DMS153 (cell line): Measurements from ENCODE around the gene SPSB1.

Experiments used
- DNase-seq: peaks from one replicate; lab custom pipeline; 2025; lab: John Stamatoyannopoulos, UW

Gene SPSB1

DNA sequence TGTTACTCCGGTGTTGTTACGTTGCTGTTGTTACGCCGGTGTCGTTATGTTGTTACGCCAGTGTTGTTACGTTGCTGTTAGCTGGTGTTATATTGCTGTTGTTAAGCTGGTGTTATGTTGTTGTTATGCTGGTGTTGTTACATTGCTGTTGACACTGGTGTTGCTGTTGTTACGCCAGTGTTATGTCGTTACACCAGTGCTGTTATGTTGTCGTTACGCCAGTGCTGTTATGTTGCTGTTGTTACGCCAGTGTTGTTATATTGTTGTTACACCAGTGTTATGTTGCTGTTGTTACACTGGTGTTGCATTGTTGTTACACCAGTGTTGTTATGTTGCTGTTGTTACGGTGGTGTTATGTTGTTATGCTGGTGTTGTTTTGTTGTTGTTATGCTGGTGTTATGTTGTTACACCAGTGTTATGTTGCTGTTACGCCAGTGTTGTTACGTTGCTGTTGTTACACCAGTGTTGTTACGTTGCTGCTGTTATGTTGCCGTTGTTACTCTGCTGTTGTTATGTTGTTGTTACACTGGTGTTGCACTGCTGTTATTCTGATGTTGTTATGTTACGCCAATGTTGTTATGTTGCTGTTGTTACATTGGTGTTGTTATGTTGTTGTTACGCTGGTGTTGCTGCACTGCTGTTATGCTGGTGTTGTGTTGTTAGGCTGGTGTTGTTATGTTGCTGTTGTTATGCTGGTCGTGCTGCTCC is 32.5 kb upstream of the SPSB1 start:
- DNase-seq, result no peak

DNA sequence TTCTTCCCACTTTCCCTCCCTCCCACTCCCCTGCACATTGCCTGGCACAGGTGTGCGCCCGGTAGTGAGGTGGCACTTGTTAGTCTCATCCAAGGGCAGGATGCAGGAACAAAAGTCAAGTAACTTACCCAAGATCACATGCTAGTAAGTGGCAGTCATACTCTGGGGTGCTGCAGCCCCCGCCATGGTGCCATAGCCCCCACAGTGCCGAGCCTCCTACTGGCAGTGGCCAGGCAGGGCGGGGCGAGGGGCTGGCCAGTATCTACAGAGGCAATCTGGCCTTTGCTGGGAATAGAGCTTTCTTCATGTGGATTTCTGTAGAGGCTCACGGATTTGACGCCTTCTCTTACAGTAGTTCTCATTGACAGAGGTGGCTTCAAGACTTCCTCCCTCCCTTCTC is 31.2 kb upstream of the SPSB1 start:
- DNase-seq, result no peak

DNA sequence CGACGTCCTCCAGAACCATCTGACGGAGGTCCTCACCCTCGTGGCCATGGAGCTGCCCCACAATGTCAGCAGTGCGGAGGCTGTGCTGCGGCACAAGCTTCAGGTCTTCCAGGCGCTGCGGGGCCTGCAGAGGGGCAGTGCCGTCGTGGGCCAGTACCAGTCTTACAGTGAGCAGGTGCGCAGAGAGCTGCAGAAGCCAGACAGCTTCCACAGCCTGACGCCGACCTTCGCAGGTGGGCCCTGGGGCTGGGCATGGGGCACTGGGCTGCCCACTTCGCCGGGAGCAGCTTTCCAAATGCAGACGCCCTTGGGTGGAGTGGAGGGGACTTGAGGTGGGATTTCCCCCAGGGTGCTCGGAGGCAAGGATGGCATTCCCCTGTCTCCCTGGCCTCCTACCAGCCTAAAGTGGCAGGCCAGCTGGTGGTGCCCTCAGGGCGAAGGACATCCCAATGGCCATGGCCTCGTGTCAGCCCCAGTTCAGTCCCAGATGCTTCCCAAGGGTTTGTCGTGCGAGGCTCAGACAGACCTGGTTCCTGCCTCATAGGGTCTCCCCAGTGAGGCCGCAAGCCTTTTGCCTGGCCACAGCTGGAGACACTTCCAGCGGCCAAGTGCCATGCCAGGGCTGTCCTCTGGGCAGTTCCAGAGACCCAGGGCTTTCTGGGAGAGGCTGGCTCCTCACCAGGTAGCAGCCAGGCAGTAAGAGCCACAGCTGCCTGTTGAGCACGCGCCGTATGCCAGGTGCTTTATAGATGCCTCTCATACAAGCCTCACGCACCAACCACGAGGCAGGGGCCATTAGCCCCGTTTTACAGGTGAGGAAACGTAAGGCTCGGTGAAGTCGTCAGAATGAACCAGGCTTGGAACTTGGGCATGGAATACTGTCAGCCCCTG is 30.4 kb upstream of the SPSB1 start:
- no peak for DNase-seq

DNA sequence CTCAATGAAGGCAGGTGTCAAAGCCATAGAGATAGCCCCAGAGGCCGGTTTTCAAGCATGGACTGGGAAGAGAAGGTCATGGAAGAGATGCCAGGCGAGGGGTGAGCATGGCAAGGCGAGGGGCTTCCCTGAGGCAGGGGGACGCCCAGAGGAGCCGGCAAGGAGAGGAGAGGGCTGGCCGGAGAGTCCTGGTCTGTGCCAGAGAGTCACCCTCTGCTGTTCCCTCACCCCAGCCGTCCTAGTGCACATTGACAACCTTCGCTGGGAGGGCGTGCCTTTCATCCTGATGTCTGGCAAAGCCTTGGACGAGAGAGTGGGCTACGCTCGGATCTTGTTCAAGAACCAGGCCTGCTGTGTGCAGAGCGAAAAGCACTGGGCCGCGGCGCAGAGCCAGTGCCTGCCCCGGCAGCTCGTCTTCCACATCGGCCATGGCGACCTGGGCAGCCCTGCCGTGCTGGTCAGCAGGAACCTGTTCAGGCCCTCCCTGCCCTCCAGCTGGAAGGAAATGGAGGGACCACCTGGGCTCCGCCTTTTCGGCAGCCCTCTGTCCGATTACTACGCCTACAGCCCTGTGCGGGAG is 29.3 kb upstream of the SPSB1 start:
- DNase-seq, result no peak

- no peak for DNase-seq
These were observed 28.5 kb upstream of the SPSB1 start for GRCh38 chr1:9263984-9264872.

DNA sequence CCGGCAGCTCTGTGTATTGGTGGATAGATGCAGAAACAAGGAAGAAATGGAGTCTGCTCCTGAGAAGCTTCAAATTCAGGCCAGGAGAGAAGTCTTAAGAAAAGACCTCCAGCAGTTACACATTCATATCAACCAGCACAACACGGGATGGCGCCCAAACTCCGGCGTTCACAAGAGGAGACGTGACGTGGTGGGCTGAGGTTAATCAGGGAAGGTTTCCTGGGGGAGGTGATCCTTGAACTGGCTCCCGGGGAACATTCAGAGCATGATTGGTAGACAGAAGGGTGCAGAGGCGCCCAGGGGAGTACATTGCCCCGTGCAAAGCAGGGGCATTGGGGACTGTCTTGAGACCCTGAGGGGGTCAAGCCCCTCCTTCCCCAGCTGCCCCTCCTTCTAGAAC is 27.7 kb upstream of the SPSB1 start:
- DNase-seq, result no peak

- no peak for DNase-seq
These were observed 26.7 kb upstream of the SPSB1 start for GRCh38 chr1:9265968-9266367.

DNA sequence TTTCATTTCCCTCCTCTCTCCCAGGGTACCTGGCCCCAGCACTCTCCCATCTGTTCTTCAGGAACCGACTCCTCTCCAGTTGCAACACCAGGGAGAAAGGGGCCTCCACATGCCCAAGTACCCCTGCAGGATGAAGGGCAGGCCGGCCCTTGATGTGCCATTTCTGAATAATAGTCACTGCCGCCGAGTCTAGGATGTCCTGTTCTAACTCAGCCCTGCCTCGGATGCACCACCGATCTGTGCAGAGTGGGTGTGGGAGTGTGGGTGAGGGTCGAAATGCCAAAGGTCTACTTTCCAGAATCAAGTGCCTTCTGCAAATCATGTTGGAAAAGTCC is 25.4 kb upstream of the SPSB1 start:
- DNase-seq, result no peak

DNA sequence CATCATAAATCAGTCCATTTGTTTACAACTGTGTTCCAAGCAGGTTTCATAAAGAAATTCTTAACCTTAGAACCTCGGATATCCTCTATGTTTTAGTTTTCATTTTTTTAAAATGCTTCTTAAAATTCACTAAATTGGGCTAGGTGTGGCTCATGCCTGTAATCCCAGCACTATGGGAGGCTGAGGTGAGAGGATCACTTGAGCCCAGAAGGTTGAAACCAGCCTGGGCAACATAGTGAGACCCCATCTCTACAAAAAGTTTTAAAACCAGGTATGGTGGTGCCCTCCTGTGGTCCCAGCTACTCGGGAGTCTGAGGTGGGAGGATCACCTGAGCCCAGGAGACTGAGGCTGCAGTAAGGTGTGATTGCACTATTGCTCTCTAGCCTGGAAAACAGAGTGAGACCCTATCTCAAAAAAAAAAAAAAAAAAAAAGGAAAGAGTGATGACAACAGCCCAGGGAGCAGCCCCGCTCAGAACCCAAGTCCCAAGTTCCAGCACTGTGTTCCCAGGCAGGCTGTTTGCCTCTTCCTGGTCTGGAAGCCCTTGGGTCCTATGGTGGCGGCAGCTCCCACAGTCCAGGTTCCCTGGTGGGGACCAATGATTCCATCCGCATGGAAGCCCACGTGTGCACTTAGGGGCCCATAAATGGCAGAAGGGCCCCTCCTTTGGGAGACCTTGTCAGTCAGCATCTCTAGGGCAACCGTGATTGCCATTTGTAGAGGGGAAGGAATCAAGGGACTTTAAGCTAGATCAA is 24.7 kb upstream of the SPSB1 start:
- DNase-seq, result no peak

GRCh38 chr1:9269078-9269501 is 23.6 kb upstream of the SPSB1 start:
- no peak for DNase-seq

GRCh38 chr1:9269721-9270120 is 23.0 kb upstream of the SPSB1 start:
- DNase-seq, result no peak

DNA sequence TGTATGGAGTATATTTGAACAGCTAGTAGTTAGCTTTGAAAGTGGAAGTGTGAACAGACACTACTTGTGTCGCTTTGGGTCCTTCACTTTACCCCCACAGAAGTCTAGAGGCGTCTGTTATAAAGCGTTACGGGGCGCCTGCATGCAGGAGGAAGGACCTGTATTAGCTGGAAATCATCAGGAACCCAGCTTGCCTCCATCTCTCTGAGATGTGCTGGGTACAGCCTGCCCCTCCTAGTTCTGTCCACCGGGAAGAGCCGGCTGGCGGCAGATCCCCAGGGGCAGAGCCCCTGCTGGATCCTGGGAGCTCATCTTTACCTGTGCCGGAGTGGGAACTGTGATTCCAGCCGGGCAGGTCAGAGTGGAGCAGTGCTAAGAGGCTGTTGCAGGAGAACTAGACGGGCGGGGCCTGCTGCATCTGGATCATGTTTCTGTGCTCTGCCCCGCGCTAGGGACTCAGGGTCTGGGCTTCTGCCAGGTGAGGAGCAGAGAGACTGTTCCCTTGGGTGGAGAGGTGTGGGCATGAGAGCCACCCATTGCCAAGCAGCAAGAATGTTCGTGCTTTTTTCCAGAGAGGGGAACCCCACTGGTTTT is 22.3 kb upstream of the SPSB1 start:
- DNase-seq, result peak; percentile 71

GRCh38 chr1:9271283-9271682 is 21.4 kb upstream of the SPSB1 start:
- no peak for DNase-seq

DNA sequence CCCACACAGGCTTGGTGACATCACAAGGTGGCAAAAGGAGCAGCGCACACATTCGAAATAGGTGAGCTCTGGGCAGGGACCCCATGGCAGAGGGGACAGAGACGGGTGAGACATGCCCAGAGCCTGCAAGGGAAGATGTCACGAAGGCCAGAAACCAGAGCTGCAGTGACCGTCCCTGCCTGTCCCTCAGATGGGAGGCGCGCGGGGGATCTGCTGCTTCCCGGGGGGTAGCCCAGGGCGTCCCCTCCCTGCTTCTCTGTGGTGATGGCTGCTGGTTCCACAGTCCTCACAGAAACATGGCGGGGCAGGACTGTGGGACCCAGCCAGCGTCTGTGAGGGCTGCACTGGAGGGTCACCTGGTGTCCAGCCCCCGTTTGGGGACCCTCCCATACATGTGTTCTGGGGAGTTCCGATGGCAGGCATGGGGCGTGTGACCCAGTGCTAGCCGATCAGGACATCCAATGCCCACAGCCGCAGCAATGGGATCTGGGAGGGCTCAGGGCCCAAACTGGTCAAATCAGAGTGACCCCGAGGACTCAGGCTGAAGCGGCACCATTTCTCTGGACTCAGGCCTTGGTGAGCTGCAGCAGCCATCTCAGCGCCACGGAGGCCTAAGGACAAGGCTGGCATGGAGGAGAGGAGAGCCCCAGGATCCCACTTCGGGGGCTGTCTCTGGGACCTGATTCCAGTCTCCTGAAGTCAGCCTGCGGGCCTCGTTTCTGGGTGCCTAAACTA is 20.7 kb upstream of the SPSB1 start:
- no peak for DNase-seq

DNA sequence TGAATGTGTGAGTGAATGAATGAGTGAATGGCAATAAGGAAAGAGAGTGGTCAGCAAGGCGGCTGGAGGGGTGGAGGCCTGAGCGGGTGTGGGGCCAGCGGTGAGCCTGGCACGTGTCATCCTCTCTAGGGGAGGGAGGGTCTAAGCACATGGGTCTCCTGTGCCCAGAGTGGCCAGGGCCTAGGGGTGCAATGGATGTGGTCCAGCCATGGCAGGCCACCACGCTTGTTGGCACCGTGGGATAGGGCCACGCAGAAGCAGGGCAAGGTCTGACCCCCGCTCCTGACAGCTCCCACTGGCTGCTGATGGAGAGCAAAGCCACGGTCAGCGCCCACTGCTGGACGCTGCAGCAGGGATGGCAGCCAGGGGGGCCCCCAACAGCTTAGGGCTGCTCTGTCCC is 19.5 kb upstream of the SPSB1 start:
- DNase-seq, result no peak

DNA sequence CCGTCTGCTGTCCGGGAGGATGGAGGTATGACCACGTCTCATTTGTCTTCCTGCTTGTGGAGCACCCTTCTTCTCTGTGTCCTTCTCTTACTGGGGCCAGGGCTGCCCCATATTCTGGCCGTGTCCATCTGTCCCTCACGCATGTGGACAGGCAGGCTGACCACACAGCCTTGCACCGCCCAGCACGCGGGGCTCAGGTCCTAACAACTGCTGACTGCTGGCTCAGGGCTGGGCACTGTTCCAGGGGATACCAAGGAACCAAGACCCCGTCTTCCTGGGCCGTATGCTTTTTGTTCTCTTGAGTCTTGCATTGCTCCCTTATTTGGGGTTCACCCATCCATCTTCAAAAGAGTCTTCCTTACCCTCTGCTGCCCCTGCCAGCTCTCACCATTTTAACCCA is 17.5 kb upstream of the SPSB1 start:
- DNase-seq, result no peak

GRCh38 chr1:9275567-9276034 is 17.1 kb upstream of the SPSB1 start:
- DNase-seq, result no peak

- DNase-seq, result no peak
These were observed 14.6 kb upstream of the SPSB1 start for GRCh38 chr1:9278116-9278515.

GRCh38 chr1:9278585-9279153 is 14.0 kb upstream of the SPSB1 start:
- DNase-seq, result no peak
